ENCODE data around the gene GRXCR2.

GRCh38 chr5:145867806-145868205 is 5.0 kb downstream of the GRXCR2 start:
- TF ChIP-seq CTCF (IDR thresholded peaks at IDR 0.05) (no peak), EZH2 (IDR thresholded peaks at IDR 0.05) (no peak), EZH2phosphoT487 (IDR thresholded peaks at IDR 0.05) (no peak)
